ENCODE results near the gene MYBPH.

- TF ChIP-seq CTCF (IDR thresholded peaks at IDR 0.05) (no peak), ZFX (IDR thresholded peaks at IDR 0.05; ENCODE audit: borderline replicate concordance) (no peak)
Measured at GRCh38 chr1:203171341-203172183, 4.1 kb downstream of the MYBPH start.
